GM18520 (cell line): ENCODE results near the gene SLCO1A2.

ENCODE experiments used
- ATAC-seq: cut with Tn5 transposase; IDR thresholded peaks from one replicate; pipeline ENCODE4 v1.9.1; 2021; ENCODE audit not compliant: unreplicated experiment

Gene SLCO1A2

GRCh38 chr12:21220266-21220665, 114.5 kb downstream of the SLCO1A2 start:
- no peak for ATAC-seq

GRCh38 chr12:21219206-21219605, 115.5 kb downstream of the SLCO1A2 start:
- no peak for ATAC-seq
